SK-N-SH treated with all-trans-retinoic acid at 6 μM for 48 hours (cell line): ENCODE results near the gene FBXL12.

Source experiments
- RARB ChIP-seq: fragments of 250-450 bp; sonication (Bioruptor Pico); IDR thresholded peaks from 2 replicates; pipeline ENCODE4 v1.8.0; 2021; ENCODE audit warnings: mild to moderate bottlenecking, moderate library complexity
- SNAI2 ChIP-seq: fragments of 250-450 bp; sonication (Bioruptor Pico); IDR thresholded peaks from 2 replicates; pipeline ENCODE4 v1.5.0; 2020; ENCODE audit warnings: mild to moderate bottlenecking, moderate library complexity
- TF ChIP-seq, protein P1 (sequence below): fragments of 250-450 bp; sonication (Bioruptor Pico); IDR thresholded peaks from 2 replicates; pipeline ENCODE4 v1.5.1; 2020; ENCODE audit warnings: low read depth, mild to moderate bottlenecking, moderate library complexity

DNA sequence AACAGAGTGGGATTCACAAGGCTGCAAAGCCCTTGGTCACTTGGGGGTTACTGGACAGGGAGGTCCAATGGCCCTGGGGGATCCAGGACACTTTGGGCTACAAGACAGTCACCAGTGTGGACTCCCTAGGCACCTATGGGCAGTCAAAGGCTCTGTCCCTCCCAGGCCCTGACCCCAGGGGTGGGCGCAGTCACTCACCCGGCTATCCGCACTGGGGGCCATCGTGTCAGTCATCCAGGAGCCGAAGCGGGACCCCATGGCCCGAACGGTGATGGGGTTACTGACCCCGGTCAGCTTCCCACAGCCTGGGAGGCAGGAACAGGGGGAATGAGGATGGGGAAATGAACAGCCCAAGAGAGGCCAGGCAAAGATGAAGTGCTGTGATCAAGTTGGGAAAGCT is 37.7 kb upstream of the FBXL12 start:
- no peak for TF ChIP-seq RARB (CRISPR knock-in tag)
- TF ChIP-seq, protein P1, sequence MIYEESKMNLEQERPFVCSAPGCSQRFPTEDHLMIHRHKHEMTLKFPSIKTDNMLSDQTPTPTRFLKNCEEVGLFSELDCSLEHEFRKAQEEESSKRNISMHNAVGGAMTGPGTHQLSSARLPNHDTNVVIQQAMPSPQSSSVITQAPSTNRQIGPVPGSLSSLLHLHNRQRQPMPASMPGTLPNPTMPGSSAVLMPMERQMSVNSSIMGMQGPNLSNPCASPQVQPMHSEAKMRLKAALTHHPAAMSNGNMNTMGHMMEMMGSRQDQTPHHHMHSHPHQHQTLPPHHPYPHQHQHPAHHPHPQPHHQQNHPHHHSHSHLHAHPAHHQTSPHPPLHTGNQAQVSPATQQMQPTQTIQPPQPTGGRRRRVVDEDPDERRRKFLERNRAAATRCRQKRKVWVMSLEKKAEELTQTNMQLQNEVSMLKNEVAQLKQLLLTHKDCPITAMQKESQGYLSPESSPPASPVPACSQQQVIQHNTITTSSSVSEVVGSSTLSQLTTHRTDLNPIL (CRISPR knock-in tag), result no peak
- TF ChIP-seq SNAI2 (CRISPR knock-in tag), result no peak
